HG03064 (cell line): ENCODE measurements around the gene NXF2B.
"Not testable (repeated sequence)": the region's sequence is repeated elsewhere in the genome, so short reads cannot be mapped to it uniquely, and the experiment has no call there.

ENCODE experiments used
- ATAC-seq: cut with Tn5 transposase; IDR thresholded peaks from one replicate; pipeline ENCODE4 v1.9.1; 2021; ENCODE audit warnings: low read depth; ENCODE audit not compliant: unreplicated experiment

NXF2B gene, protein sequence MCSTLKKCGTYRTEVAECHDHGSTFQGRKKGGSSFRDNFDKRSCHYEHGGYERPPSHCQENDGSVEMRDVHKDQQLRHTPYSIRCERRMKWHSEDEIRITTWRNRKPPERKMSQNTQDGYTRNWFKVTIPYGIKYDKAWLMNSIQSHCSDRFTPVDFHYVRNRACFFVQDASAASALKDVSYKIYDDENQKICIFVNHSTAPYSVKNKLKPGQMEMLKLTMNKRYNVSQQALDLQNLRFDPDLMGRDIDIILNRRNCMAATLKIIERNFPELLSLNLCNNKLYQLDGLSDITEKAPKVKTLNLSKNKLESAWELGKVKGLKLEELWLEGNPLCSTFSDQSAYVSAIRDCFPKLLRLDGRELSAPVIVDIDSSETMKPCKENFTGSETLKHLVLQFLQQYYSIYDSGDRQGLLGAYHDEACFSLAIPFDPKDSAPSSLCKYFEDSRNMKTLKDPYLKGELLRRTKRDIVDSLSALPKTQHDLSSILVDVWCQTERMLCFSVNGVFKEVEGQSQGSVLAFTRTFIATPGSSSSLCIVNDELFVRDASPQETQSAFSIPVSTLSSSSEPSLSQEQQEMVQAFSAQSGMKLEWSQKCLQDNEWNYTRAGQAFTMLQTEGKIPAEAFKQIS

DNA sequence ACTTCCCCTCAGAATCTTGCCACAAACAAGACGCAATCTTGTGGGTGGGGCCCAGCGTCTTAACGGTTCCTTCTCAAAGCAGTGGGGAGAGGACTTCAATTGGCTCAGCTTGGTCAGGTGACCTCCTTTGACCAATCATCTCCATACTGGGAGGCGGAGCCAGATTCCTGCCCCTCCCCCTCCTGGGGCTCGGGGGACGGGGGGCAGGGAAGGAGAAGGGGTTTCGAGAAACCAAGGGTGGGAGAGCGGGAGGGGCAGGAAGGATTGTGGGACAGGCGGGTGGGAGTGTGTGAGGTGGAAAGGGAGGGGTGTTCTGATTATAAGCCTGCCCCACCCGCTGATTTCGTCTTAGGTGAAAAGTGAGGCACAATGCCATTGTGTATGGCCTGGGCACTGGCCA, at the start of gene NXF2B:
NXF2B (minus strand) TSS at position 101 of the 400 bp plus-strand sequence. CDS start 59,972 bp downstream, outside the sequence.
- not testable (repeated sequence) for ATAC-seq

DNA sequence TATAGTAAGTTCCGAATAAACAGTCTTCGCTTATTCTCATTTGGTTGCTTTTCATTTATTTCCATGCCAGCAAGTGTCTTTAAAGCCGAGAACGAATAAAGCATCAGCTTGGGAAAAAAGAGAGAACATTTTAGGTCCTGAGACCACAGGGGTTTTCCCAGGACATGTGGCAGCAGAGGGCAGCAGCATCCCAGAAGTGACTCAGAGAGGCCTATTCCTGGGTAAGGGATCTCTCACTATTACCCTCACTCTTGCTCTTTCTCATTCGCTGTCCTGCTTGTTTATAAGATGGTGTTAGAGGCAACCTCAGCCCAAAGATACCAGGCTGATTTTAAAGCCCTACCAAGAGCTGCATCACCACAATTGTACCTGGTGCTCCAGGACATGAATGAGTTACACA, 39.0 kb upstream of the NXF2B start:
- not testable (repeated sequence) for ATAC-seq

DNA sequence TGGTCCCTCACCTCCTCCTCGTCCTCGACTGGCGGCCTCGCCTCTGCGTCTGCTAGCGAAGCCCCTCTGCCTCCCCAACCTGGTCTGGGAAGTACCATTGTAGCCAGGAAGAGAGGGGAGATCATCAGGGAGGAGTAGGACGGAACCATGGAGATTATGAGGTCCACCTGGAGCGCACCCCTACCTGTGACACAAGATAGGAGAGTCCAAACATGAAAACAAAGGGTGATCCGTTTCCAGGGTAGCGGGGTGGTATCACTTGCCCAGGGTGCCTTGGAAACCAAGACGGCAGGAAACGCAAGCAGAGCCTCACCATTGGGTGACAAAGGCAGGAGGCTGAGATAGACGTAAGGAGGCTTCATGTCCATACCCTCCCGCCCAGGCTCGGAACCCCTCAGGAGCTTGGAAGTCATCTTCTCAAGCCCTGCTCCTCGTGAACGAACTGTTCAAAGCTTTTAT, 32.0 kb upstream of the NXF2B start, which contains the start of gene TCP11X2:
TCP11X2 (minus strand) TSS at position 51 of the 459 bp plus-strand sequence.
- ATAC-seq: not testable (repeated sequence)

DNA sequence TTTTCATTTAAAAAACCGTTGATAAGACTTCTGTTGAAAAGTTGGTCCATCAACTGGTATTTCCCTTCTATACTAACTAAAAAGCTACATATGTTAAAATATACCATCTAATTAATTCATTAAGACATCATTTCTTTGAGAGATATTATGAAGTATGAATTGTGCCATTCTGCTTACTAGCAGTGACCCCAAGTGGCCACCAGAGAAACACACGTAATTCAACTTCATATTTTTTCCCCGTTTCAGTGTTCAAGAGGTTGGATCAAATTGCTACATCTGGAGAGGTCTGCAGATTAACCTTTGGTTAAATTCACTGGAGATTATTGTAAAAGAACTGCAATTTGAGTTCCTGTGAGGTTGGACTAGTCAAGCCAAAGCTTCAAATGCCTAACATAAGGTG, 30.4 kb upstream of the NXF2B start:
- not testable (repeated sequence) for ATAC-seq

DNA sequence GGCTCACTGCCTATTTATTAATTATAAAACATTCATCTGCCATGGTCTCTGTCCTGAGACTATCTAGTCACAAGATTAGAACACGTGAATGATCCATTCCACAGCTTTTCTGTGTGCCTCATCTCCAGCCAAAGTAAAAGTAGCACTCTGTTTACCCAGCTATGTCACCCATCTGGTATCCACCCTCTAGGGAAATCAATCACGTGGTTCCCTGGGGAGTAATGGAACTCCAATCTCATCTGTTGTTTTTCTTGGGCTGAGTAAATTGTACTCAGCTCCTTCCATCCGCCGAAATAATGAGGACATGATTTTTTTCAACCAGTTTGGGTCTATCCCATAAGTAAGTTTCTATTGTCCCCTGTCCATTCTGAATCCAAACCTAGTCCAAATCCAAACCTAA, 18.8 kb upstream of the NXF2B start:
- not testable (repeated sequence) for ATAC-seq

DNA sequence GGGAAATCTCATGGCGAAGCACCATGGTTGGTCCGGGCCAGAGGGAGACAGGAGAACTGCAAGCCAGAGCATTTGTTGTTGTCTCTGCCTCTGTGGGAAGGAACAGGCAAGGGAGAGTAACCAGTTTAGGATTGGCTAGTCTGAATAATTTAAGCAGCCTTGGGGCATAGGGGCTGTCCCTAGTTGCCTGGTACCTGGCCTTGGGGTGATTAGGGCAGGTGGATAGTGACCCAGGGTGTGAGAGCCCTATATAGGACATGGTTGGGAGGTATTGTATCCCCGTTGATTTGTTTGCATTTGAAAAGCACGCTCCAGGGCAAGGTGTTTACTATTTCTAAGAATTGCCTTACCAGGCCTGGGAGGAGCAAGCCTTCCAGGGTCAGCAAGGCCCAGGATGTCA, 25.3 kb downstream of the NXF2B start:
- ATAC-seq: not testable (repeated sequence)

DNA sequence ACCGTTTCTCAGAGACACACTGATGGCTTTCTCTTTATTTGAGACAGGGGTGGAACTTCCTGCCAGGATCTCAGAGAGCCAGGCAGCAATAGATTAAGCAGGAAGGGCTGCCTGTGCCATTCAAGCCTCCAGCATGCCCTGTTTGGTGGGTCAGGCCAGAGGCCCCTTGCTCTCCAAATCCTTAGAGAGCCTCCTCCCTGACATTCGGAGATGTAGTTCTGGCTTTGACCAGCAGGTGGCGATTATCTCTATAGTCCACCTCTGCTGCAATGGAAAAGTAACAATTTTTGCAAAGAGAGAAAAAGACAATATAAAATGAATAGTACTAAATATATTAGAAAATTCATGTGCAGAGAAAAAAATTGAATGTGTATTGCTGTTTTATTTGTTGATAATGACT, 93.9 kb downstream of the NXF2B start:
- no peak for ATAC-seq

DNA sequence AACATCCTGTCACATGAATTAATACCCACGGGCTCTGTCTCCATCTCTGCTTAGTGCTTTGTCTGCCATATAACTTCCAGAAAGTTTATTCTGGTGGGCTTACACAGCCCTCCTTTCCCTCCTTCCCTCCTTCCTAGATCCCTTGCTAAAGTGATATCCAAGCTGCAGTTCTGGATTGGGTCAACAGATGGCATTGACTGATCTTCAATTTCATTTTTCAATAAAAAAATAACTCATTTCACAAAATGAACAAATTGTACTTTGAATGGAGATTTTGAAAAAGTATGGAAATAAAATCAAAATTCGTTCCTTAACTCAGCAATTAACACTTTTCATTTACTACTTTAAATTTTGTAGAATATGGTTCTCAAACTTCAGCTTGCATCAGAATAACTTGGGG, 97.9 kb downstream of the NXF2B start:
- ATAC-seq: no peak

DNA sequence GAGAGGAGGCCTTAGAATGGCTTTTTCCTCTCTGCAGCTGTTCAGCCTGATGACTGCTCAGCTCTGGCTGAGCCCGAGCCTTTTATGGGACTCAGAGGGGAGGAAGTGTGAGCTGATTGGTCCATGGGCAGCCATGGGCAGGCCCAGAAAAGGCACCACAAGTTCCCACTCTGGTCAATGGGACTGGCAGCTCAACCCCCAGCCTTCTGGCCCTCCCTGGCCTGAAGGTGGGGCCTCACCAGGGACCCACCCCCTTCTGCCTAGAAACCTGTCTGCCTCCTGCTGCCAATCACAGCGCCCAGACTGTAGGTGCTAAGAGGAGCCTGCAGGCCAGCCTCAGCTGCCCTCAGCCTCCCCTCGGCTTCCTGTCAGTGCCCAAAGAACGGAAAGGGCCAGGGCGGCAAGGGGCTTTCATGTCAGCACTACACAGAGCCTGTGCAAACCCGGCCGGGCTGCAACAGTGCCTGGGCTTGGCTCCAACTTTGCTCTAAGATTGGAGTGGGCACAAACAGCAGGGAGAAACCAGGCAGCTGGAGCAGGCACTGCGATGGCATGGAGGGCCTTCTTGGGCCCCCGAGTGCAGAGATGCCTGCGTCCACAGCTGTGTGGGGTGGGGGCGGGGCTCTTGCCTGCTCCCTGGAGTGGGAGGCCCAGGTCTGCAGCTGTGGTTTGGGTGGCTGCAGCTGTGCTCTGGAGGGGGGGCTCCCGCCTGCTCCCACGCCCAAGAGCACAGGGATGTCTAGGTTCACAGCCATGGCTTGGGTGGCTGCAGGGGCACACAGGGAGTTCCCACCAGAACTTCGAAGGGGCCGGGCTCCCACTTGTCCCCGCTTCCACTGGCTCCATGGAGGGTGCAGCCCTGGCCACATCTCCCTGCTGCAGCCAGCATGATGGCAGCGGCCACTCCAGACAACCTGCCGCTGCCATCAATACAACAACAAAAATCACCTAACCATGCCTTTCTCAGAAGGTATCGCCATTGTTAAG, 100.2 kb downstream of the NXF2B start:
- ATAC-seq: no peak

DNA sequence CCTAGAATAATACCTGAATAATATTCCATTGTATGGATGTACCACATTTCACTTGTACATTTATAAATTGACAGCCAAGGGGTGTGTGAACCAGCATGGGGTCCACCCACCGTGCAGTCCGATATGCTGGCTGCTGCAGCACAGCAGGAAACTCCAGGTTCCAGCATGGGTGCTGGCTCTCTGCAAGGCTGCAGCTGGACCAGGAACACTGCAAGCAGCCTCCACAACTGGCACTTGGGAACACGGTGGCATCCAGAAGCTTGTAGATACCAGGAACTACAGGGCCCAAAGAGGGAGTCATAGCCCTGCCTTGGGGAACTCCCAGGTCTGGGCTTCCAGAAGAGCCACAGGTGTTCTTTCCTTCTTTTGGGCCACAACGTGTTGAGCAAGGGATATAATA, 101.6 kb downstream of the NXF2B start:
- no peak for ATAC-seq
